ENCODE data around the gene PLAC1.

Gene PLAC1

GRCh38 chrX:134688839-134689238 lies 30.6 kb upstream of the PLAC1 start:
- TF ChIP-seq EZH2 (IDR thresholded peaks at IDR 0.05): no peak
- no peaks in the 10 kb centered on the region for H3K9me3 ChIP-seq (ENCODE audit: low read depth, low read length)
- no peak for DNase-seq (ENCODE audit: low read depth, low spot score)
- no peak overlapping the region for H3K27ac ChIP-seq
- H3K4me3 ChIP-seq: no peak overlapping the region
- H3K36me3 ChIP-seq (ENCODE audit: insufficient read depth, low read length): no peaks in the 10 kb centered on the region
- no peak overlapping the region for H3K9ac ChIP-seq (ENCODE audit: insufficient read length)

- Histone ChIP-seq H3K36me3 (ENCODE audit: insufficient read depth, low read length) (no peaks in the 10 kb centered on the region), H3K9me3 (ENCODE audit: low read depth, low read length) (no peaks in the 10 kb centered on the region), H3K27ac (no peak overlapping the region), H3K4me3 (no peak overlapping the region), H3K9ac (ENCODE audit: insufficient read length) (no peak overlapping the region)
- DNase-seq (ENCODE audit: low read depth, low spot score): no peak
- no peak for TF ChIP-seq FOXP2 (optimal IDR thresholded peaks at IDR 0.05; ENCODE audit: control extremely low read depth, extremely low read length, insufficient read depth)
- TF ChIP-seq EZH2 (IDR thresholded peaks at IDR 0.05): no peak
- TF ChIP-seq POLR2AphosphoS5 (IDR thresholded peaks at IDR 0.05; ENCODE audit: borderline replicate concordance, low read depth, low read length): no peak
These were observed 30.0 kb upstream of the PLAC1 start for GRCh38 chrX:134688031-134688823.

GRCh38 chrX:134685668-134686067 lies 27.4 kb upstream of the PLAC1 start:
- H3K4me3 ChIP-seq: no peak overlapping the region
- no peaks in the 10 kb centered on the region for H3K9me3 ChIP-seq (ENCODE audit: low read depth, low read length)
- TF ChIP-seq EZH2 (IDR thresholded peaks at IDR 0.05) (no peak), POLR2AphosphoS5 (IDR thresholded peaks at IDR 0.05; ENCODE audit: borderline replicate concordance, low read depth, low read length) (no peak), FOXP2 (optimal IDR thresholded peaks at IDR 0.05; ENCODE audit: control extremely low read depth, extremely low read length, insufficient read depth) (no peak)
- DNase-seq (ENCODE audit: low read depth, low spot score): no peak
- no peak overlapping the region for H3K9ac ChIP-seq (ENCODE audit: insufficient read length)
- no peaks in the 10 kb centered on the region for H3K36me3 ChIP-seq (ENCODE audit: insufficient read depth, low read length)
- no peak overlapping the region for H3K27ac ChIP-seq

GRCh38 chrX:134684956-134685355 lies 26.7 kb upstream of the PLAC1 start:
- H3K27ac ChIP-seq: no peak overlapping the region
- DNase-seq (ENCODE audit: low read depth, low spot score): no peak
- H3K9me3 ChIP-seq (ENCODE audit: low read depth, low read length): no peaks in the 10 kb centered on the region
- TF ChIP-seq EZH2 (IDR thresholded peaks at IDR 0.05) (no peak), FOXP2 (optimal IDR thresholded peaks at IDR 0.05; ENCODE audit: control extremely low read depth, extremely low read length, insufficient read depth) (no peak), POLR2AphosphoS5 (IDR thresholded peaks at IDR 0.05; ENCODE audit: borderline replicate concordance, low read depth, low read length) (no peak)
- H3K36me3 ChIP-seq (ENCODE audit: insufficient read depth, low read length): no peaks in the 10 kb centered on the region
- no peak overlapping the region for H3K9ac ChIP-seq (ENCODE audit: insufficient read length)
- H3K4me3 ChIP-seq: no peak overlapping the region

GRCh38 chrX:134683351-134684005 lies 25.2 kb upstream of the PLAC1 start:
- Histone ChIP-seq H3K4me3 (no peak overlapping the region), H3K9me3 (ENCODE audit: low read depth, low read length) (no peaks in the 10 kb centered on the region), H3K27ac (no peak overlapping the region), H3K9ac (ENCODE audit: insufficient read length) (no peak overlapping the region), H3K36me3 (ENCODE audit: insufficient read depth, low read length) (no peaks in the 10 kb centered on the region)
- no peak for TF ChIP-seq EZH2 (IDR thresholded peaks at IDR 0.05)
- TF ChIP-seq FOXP2 (optimal IDR thresholded peaks at IDR 0.05; ENCODE audit: control extremely low read depth, extremely low read length, insufficient read depth): no peak
- TF ChIP-seq POLR2AphosphoS5 (IDR thresholded peaks at IDR 0.05; ENCODE audit: borderline replicate concordance, low read depth, low read length): no peak
- no peak for DNase-seq (ENCODE audit: low read depth, low spot score)

GRCh38 chrX:134682081-134682480 lies 23.8 kb upstream of the PLAC1 start:
- DNase-seq (ENCODE audit: low read depth, low spot score): no peak
- H3K27ac ChIP-seq: no peak overlapping the region
- no peak for TF ChIP-seq EZH2 (IDR thresholded peaks at IDR 0.05)
- TF ChIP-seq FOXP2 (optimal IDR thresholded peaks at IDR 0.05; ENCODE audit: control extremely low read depth, extremely low read length, insufficient read depth): no peak
- TF ChIP-seq POLR2AphosphoS5 (IDR thresholded peaks at IDR 0.05; ENCODE audit: borderline replicate concordance, low read depth, low read length): no peak

GRCh38 chrX:134679644-134680043 lies 21.4 kb upstream of the PLAC1 start:
- Histone ChIP-seq H3K9me3 (ENCODE audit: low read depth, low read length) (no peaks in the 10 kb centered on the region), H3K27ac (no peak overlapping the region), H3K36me3 (ENCODE audit: insufficient read depth, low read length) (no peaks in the 10 kb centered on the region), H3K4me3 (no peak overlapping the region), H3K9ac (ENCODE audit: insufficient read length) (no peak overlapping the region)
- no peak for DNase-seq (ENCODE audit: low read depth, low spot score)
- TF ChIP-seq POLR2AphosphoS5 (IDR thresholded peaks at IDR 0.05; ENCODE audit: borderline replicate concordance, low read depth, low read length) (no peak), EZH2 (IDR thresholded peaks at IDR 0.05) (no peak), FOXP2 (optimal IDR thresholded peaks at IDR 0.05; ENCODE audit: control extremely low read depth, extremely low read length, insufficient read depth) (no peak)

More at GRCh38 chrX:134682081-134682480, 23.8 kb upstream of the PLAC1 start:
- Histone ChIP-seq H3K9ac (ENCODE audit: insufficient read length) (no peak overlapping the region), H3K4me3 (no peak overlapping the region), H3K36me3 (ENCODE audit: insufficient read depth, low read length) (no peaks in the 10 kb centered on the region), H3K9me3 (ENCODE audit: low read depth, low read length) (no peaks in the 10 kb centered on the region)

- H3K27ac ChIP-seq: no peak overlapping the region
- no peak overlapping the region for H3K4me3 ChIP-seq
- no peak for DNase-seq (ENCODE audit: low read depth, low spot score)
- no peaks in the 10 kb centered on the region for H3K9me3 ChIP-seq (ENCODE audit: low read depth, low read length)
- no peak for TF ChIP-seq FOXP2 (optimal IDR thresholded peaks at IDR 0.05; ENCODE audit: control extremely low read depth, extremely low read length, insufficient read depth)
- TF ChIP-seq EZH2 (IDR thresholded peaks at IDR 0.05): no peak
- TF ChIP-seq POLR2AphosphoS5 (IDR thresholded peaks at IDR 0.05; ENCODE audit: borderline replicate concordance, low read depth, low read length): no peak
- H3K36me3 ChIP-seq (ENCODE audit: insufficient read depth, low read length): no peaks in the 10 kb centered on the region
- no peak overlapping the region for H3K9ac ChIP-seq (ENCODE audit: insufficient read length)
These were observed 20.9 kb upstream of the PLAC1 start for GRCh38 chrX:134679221-134679620.

Data from SK-N-MC (cell line).